Measurements from ENCODE around the gene DPYSL4.

GRCh38 chr10:132146271-132146671, 40.5 kb upstream of the DPYSL4 start:
- TF ChIP-seq CTCF (IDR thresholded peaks at IDR 0.05) = no peak
- TF ChIP-seq POLR2A (IDR thresholded peaks at IDR 0.05) = no peak

Data from testis (tissue), 2 donors.